CD4-positive, alpha-beta T cell treated with Interleukin-4 for 1 hour (primary cell): ENCODE measurements around the gene INCENP.

Experiments used
- DNase-seq, 2 donors: peaks; one replicate each; pipeline ENCODE4 v3.0.0-alpha.2; 2020 to 2022

Gene INCENP

GRCh38 chr11:62124186-62125113, 639 bp downstream of the INCENP start:
- DNase-seq: no peak

DNA sequence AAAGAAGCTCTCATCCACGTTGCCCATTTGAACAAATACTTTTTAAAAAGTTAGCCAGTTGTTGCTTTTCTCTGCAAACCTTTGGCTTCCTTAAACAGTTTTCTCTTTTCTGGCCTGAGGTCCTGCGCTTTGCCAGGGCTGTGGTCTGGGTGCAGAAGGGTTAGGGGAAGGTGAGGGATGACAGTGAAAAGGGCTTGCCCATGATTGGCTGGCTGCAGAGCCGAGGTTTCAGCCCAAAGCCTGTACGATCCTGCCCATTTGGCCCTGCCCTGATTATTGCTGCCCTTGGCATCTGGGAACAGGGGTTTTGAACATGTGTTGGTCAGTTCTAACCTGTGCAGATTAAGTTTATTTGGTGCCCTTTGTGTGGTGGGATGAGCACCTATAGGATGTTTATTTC, 1.5 kb downstream of the INCENP start:
- DNase-seq: no peak

DNA sequence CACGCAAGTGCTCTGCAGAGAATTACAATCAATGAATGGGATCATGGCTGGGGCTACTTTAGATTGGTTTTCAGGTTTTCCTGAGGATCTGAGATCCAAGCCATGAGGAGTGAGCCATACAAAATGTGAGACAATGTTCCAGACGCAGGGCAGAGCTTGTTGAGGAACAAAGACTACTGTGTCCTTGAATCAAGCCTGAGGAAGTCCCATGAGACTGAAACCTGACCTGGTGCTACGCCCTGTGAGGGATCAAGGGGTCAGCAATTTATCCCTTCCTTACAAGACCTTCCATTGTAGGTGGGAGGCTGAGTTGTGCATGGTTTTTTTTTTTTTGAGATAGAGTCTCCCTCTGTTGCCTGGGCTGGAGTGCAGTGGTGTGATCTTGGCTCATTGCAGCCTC, 2.1 kb downstream of the INCENP start:
- no peak for DNase-seq

DNA sequence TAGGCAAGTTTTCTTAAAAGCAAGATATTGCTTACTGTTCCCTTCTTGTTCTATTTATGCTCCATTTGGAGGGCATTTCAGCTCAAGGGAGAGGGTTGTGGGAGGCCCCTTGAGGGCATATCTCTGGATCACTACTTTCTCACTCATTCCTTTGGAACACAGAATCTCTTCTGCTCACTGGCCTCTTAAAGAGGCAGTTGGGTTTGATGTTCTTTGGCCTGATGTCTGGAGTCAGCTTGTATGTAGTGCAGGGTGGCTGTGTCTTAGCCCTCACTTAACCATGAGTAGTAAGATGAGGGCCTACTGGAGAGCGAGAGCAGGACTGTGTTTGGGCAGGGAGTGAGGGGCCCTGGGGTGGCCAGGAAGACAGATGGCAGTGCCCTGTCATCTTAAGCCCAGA, 3.6 kb downstream of the INCENP start:
- DNase-seq: no peak

DNA sequence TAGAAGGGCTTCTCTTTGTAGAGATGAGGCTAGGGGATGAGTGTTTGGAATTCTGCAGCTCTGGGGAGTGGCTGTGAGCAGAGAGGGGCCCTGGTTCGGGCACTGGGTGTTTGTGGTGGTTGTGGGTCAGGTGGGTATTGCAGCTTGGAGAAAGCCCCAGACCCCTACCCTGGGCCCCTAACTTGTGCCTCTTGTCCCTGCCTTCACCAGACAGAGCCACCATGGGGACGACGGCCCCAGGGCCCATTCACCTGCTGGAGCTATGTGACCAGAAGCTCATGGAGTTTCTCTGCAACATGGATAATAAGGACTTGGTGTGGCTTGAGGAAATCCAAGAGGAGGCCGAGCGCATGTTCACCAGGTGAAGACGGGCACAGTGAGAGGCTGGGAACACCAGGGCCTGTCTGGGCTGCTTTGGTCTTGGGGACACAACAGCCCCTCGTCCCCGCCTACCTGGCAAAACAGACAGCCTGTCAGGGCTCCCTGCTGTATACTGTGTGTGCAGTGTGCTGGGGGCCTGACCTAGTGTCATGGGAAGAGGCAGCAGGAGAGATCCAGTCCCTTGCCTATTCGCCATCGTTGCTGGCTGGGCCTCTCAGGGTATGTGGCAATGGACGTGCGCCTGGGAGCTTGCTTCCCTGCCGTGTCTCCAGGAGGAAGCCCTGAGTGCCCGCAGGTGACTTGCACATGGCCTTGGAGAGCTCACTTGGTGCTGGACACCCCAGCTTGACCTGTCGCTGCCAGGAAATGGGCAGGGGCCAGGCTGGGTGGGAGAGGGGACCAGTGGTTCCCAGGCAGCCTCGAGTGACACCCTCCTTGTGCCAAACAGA, 4.3 kb downstream of the INCENP start:
- DNase-seq: no peak

DNA sequence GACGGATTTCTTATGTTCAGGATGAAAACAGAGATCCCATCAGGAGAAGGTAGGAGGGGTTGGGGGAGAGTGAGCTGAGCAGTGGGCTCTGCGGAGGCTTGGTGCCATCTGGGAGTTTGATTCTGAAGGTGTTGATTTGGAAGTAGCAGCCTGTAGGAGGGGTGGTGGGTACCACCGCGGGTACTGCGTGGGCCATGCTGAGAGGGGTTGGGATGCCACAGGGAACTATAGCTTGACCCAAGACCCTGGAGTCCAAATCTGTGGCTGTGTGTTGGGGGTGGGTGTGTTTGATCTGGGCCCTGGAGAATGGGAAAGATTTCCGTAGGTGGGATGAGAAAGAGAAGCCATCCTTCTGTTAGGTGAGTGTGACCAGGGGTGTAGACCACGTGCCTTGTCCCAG, 5.0 kb downstream of the INCENP start:
- no peak for DNase-seq

DNA sequence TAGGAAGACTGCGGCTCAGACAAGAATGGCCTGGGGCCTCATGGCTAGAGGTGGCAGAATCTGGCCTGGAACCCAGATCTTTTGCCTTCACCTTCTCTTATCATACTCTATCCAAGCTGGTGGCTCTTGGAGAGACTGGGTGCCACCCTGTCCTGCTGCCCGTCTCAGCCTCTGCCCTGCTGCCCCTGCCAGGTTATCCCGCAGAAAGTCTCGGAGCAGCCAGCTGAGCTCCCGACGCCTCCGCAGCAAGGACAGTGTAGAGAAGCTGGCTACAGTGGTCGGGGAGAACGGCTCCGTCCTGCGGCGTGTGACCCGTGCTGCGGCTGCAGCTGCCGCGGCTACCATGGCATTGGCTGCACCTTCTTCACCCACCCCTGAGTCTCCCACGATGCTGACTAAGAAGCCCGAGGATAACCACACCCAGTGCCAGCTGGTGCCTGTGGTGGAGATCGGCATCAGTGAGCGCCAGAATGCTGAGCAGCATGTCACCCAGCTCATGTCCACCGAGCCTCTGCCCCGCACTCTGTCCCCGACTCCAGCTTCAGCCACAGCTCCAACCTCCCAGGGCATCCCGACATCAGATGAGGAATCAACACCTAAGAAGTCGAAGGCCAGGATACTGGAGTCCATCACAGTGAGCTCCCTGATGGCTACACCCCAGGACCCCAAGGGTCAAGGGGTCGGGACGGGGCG, 5.9 kb downstream of the INCENP start:
- no peak for DNase-seq

GRCh38 chr11:62130283-62131169, 6.7 kb downstream of the INCENP start:
- DNase-seq: no peak

DNA sequence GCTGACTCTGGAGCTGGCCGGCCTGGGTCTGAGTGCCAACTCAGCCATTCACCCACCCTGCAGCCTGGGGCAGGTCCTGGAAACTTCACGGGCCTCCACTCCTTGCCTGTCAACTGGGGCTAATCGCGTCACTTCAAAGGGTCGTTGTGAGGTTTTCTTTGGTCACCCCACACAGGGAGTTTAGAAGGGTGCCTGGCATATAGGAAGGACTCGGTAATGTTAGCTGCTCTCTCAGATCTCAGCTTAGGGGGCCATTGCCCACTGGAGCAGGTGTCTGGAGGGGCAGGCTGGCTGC, 7.3 kb downstream of the INCENP start:
- no peak for DNase-seq

DNA sequence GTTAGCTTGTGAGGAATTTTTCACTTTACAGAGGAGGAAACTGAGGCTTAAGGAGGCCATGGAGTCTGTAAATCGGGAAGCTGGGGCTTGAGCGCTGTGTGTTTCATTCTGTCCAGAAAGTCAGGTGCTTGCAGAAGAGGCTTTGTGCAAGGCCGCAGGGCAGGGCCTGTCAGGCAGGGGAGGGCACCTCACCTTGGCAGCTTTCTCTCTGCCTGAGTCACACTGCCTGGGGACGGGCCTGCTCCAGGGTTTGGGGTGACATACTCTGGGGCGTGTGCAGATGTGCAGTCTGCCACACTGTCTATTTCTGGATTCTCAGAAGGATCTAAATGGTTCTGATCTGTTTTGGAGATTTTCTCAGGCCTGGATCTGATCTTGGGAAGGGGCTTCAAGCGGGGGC, 8.4 kb downstream of the INCENP start:
- no peak for DNase-seq

- DNase-seq: no peak
These were observed 9.0 kb downstream of the INCENP start for GRCh38 chr11:62132689-62133293.

DNA sequence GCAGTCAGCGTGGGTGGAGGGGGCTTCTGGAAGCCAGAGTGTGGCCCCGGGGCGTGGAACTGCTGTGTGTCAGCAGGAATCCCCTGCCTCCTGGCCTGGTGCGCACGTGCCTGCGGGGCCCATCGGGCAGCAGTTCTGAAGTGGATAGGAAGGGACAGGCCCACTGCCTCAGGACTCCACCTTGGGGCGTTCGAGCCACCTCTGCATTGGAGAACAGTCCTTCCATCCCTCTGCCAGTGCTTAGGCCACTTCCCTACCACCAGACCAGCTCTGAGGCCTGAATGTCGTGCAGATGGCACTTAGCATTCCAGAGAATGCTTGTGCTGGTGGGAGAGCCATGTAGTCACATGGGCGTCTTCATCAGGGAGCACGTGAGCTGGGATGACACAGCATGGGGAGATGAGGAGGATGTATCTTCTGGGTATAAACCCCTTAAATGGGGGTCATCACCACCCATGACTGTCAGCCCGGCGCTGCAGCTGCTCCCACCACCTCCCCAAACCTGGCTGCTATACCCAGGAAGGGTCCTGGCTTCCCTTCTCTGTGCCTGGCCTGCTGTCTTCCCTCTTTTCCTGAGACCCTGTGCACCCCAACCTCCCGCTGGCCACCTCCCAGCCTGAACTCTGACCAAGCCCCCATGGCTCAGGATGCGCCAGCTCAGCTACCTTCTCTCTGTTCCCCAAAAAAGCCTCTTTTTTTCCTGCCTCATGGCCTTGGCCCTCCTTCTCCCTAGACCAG, 9.7 kb downstream of the INCENP start:
- no peak for DNase-seq

DNA sequence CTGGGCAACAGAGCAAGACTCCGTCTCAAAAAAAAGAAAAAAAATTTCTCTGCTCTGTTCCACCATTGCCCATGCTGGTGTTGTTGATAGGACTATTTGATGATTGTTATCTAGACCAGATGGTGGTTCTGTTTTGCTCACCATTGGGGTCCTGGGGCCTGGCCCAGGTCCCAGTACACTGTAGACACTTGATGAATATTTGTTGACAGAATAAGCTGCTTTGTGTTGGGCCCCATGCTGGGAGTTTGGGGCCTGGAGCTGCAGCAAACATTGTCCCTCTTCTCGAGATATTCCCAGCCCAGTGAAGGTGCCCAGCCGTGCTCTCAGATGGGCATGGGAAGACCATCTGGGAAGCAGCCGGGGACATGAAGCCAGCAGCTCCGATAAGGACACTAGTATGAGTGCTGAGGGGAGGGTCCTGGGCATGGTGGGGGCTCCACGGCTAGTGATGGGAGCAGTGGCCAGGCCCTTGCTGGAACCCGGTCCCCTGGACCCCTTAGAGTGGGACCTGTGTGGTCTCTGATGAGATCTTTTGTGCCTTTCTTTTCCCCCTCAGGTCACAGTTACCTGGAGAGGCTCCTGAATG, 13.6 kb downstream of the INCENP start:
- no peak for DNase-seq

- no peak for DNase-seq
These were observed 14.2 kb downstream of the INCENP start for GRCh38 chr11:62137881-62138629.

DNA sequence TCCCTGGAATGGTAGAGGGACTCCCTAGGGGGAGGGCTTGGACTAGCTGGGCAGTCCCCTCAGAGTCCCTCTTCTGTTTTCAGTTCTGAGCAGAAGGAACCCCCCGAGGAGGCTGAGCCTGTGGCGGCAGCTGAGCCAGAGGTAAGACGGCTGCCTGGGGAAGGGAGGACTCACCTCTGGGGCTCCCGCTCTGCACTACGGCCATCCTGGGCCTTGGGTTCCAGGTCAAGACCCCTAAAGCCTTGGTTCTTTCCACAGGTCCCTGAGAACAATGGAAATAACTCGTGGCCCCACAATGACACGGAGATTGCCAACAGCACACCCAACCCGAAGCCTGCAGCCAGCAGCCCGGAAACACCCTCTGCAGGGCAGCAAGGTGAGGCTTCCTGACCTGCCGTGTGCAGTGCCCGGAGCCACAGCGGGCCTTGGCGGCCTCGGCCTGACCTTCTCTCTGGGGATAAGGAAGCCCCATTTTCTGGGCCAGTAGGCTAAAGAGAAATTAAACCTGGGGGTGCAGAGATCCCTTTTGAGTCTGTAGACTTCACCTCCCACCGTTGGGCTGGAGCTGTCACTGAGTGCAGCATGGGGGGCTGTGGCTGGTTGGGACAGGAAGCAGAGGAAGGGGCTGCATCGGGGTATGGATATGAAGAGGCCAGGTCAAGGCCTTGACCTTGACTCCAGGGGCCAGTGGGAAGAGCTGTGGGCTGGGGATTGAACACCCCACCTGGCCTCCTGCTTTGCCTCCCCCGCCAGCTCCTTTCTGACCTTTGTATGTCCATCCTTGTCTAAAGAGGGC, 15.0 kb downstream of the INCENP start:
- no peak for DNase-seq

DNA sequence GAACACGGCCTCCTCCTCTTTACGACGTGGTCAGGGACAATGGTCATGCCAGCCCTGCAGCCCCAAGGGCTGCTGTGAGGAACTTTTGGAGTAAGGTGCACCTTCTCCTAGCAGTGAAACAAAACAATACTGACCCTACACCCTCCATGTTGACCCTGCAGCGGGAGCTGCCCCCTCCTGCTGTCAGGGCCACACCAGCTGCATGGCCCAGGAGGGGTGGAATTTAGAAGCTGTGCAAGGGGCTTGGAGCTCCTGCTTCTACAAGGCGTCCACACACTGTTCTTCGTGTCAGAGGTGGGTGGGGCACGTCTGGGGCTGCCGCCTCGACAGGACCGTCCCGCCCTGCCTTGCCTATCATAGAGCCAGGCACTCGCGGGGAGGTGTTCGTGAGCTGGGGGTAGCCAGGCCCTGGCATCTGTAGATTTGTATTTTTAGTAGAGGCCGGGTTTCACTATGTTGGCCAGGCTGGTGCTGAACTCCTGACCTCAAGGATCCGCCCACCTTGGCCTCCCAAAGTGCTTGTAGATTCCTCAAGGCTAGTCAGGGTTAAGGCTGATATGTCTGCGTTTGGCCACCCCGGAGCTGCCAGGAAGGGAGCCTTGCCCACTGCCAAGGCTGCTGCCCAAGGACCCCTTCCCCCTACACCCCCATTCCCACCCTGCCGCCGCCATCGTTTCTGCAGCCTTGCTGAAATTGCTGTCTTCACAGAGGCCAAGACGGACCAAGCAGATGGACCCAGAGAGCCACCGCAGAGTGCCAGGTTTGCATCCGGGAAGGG, 15.9 kb downstream of the INCENP start:
- no peak for DNase-seq

- no peak for DNase-seq
These were observed 16.7 kb downstream of the INCENP start for GRCh38 chr11:62140304-62141110.
